Measurements from ENCODE around the gene AURKAIP1.

Gene AURKAIP1

GRCh38 chr1:1364266-1364665 lies 10.7 kb downstream of the AURKAIP1 start:
- DNase-seq (ENCODE audit: low read depth), result no peak
- no peak overlapping the region for H3K4me3 ChIP-seq (ENCODE audit: low read depth, low read length)
- TF ChIP-seq POLR2A (IDR thresholded peaks at IDR 0.05; ENCODE audit: extremely low read depth, insufficient read length), result no peak
- TF ChIP-seq, protein P1, sequence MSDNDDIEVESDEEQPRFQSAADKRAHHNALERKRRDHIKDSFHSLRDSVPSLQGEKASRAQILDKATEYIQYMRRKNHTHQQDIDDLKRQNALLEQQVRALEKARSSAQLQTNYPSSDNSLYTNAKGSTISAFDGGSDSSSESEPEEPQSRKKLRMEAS (IDR thresholded peaks at IDR 0.05; ENCODE audit: low read depth, low read length), result no peak
- TF ChIP-seq, protein P2, sequence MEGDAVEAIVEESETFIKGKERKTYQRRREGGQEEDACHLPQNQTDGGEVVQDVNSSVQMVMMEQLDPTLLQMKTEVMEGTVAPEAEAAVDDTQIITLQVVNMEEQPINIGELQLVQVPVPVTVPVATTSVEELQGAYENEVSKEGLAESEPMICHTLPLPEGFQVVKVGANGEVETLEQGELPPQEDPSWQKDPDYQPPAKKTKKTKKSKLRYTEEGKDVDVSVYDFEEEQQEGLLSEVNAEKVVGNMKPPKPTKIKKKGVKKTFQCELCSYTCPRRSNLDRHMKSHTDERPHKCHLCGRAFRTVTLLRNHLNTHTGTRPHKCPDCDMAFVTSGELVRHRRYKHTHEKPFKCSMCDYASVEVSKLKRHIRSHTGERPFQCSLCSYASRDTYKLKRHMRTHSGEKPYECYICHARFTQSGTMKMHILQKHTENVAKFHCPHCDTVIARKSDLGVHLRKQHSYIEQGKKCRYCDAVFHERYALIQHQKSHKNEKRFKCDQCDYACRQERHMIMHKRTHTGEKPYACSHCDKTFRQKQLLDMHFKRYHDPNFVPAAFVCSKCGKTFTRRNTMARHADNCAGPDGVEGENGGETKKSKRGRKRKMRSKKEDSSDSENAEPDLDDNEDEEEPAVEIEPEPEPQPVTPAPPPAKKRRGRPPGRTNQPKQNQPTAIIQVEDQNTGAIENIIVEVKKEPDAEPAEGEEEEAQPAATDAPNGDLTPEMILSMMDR (IDR thresholded peaks at IDR 0.05; ENCODE audit: low read depth, low read length), result no peak
- no peak for TF ChIP-seq MYC (IDR thresholded peaks at IDR 0.05; ENCODE audit: low read depth, low read length)

DNA sequence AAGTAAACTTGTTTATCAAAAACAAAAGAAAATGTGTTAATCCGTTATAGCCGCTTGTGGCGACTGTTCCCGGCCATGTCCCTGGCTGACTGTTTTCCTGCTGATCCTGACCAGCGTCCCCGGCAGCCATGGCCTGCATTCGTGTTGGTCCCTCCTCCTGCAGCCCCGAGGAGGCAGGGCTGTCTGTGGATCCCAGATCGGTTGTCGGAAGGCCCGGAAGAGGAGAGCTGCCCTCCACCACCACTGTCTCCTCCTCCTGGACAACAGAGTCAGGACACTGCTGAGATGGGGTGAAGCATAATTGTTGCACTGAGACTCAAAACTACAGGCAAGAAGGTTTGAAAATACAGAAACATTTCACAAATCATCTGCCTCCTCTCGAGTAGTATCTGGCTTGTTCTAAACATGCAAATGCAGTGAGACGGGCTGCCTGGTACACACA lies 13.0 kb downstream of the AURKAIP1 start:
- TF ChIP-seq, protein P2 (IDR thresholded peaks at IDR 0.05; ENCODE audit: low read depth, low read length), result no peak
- TF ChIP-seq MYC (IDR thresholded peaks at IDR 0.05; ENCODE audit: low read depth, low read length), result no peak
- no peak for TF ChIP-seq POLR2A (IDR thresholded peaks at IDR 0.05; ENCODE audit: extremely low read depth, insufficient read length)
- TF ChIP-seq, protein P1 (IDR thresholded peaks at IDR 0.05; ENCODE audit: low read depth, low read length), result no peak
- no peak overlapping the region for H3K4me3 ChIP-seq (ENCODE audit: low read depth, low read length)
- no peak for DNase-seq (ENCODE audit: low read depth)

GRCh38 chr1:1361233-1361981 lies 13.6 kb downstream of the AURKAIP1 start:
- TF ChIP-seq, protein P2 (IDR thresholded peaks at IDR 0.05; ENCODE audit: low read depth, low read length), result no peak
- TF ChIP-seq POLR2A (IDR thresholded peaks at IDR 0.05; ENCODE audit: extremely low read depth, insufficient read length) (no peak), MYC (IDR thresholded peaks at IDR 0.05; ENCODE audit: low read depth, low read length) (no peak)
- TF ChIP-seq, protein P1 (IDR thresholded peaks at IDR 0.05; ENCODE audit: low read depth, low read length), result no peak
- H3K4me3 ChIP-seq (ENCODE audit: low read depth, low read length), result no peak overlapping the region

GRCh38 chr1:1360506-1361169 lies 14.4 kb downstream of the AURKAIP1 start:
- TF ChIP-seq, protein P1 (IDR thresholded peaks at IDR 0.05; ENCODE audit: low read depth, low read length), result no peak
- TF ChIP-seq MYC (IDR thresholded peaks at IDR 0.05; ENCODE audit: low read depth, low read length) (no peak), POLR2A (IDR thresholded peaks at IDR 0.05; ENCODE audit: extremely low read depth, insufficient read length) (no peak)
- TF ChIP-seq, protein P2 (IDR thresholded peaks at IDR 0.05; ENCODE audit: low read depth, low read length), result no peak
- DNase-seq (ENCODE audit: low read depth), result no peak
- H3K4me3 ChIP-seq (ENCODE audit: low read depth, low read length), result no peak overlapping the region

More at GRCh38 chr1:1361233-1361981, 13.6 kb downstream of the AURKAIP1 start:
- DNase-seq (ENCODE audit: low read depth), result no peak

DNA sequence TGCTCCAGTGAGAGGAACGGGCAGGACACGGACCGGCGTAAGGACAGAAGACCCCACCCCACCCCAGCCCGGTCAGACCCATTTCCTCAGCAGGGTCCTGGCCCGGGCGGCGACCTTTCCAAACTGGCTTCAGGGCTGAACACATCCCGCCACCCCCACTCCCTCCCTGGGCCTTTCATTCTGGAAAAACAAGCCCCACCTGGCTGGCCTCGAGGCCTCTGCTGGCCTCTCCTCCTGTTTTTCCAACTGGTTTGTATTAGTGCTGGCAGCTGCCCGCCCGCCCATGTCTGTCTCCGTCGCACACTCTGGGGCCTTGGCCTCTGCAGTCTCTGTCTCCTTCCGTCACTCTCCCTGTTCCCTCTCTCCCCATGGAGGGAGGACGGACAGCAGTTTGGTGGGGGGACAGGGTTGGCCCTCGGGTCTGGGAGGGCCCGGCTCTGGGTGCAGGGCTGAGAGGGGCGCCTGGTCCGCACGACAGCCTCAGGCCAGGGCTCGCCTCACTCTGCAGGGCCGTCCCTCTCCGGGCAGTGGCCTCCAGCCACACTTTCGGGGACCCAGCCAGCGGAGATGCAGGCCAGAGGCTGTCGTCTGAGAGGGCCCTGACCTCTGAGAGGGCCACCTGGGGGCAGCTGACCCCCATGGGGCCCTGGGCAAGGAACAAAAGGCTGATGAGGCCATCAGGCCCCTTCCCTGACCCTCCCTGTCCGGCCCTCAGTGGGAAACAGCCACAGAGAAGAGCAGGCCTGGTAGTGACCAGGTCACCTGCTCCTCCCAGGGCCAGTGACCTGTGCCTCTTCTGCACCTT lies 15.1 kb downstream of the AURKAIP1 start:
- DNase-seq (ENCODE audit: low read depth), result no peak
- no peak for TF ChIP-seq MYC (IDR thresholded peaks at IDR 0.05; ENCODE audit: low read depth, low read length)
- TF ChIP-seq POLR2A (IDR thresholded peaks at IDR 0.05; ENCODE audit: extremely low read depth, insufficient read length), result no peak
- TF ChIP-seq, protein P1 (IDR thresholded peaks at IDR 0.05; ENCODE audit: low read depth, low read length), result no peak
- TF ChIP-seq, protein P2 (IDR thresholded peaks at IDR 0.05; ENCODE audit: low read depth, low read length), result no peak
- no peak overlapping the region for H3K4me3 ChIP-seq (ENCODE audit: low read depth, low read length)

All from NB4 (cell line).